Effector memory CD4-positive, alpha-beta T cell (primary cell): ENCODE data around the gene SPACA9.

Experiments used
- DNase-seq, 3 donors: peaks; one replicate each; pipeline ENCODE4 v3.0.0-alpha.2; 2020
- H3K27ac ChIP-seq: 2 replicates; pipeline ENCODE4 v1.7.0; 2013; ENCODE audit warnings: mild to moderate bottlenecking, low read length, moderate library complexity; ENCODE audit not compliant: insufficient read depth, poor library complexity, severe bottlenecking
- H3K27me3 ChIP-seq: replicated peaks from 2 replicates; pipeline ENCODE4 v1.7.0; 2013; ENCODE audit warnings: mild to moderate bottlenecking, low read length; ENCODE audit not compliant: insufficient read depth, control insufficient read depth, poor library complexity, severe bottlenecking
- H3K36me3 ChIP-seq: 2 replicates; pipeline ENCODE4 v1.7.0; 2013; ENCODE audit warnings: mild to moderate bottlenecking, low read length, moderate library complexity; ENCODE audit not compliant: control insufficient read depth, insufficient read depth
- H3K4me1 ChIP-seq: 2 replicates; pipeline ENCODE4 v1.7.0; 2013; ENCODE audit warnings: low read length, mild to moderate bottlenecking; ENCODE audit not compliant: control insufficient read depth, insufficient read depth, poor library complexity, severe bottlenecking
- H3K4me3 ChIP-seq: 2 replicates; pipeline ENCODE4 v1.7.0; 2013; ENCODE audit warnings: low read length, low read depth, mild to moderate bottlenecking; ENCODE audit not compliant: insufficient read depth, poor library complexity, severe bottlenecking
- H3K9me3 ChIP-seq: 2 replicates; pipeline ENCODE4 v1.7.0; 2013; ENCODE audit warnings: mild to moderate bottlenecking, low read length, moderate library complexity; ENCODE audit not compliant: control insufficient read depth
- total RNA-seq, 3 donors: gene quantifications; one replicate each; lab custom pipeline; 2026; lab: John Stamatoyannopoulos, UW

Gene SPACA9
- total RNA-seq = 1.2 to 2.1 (median 1.7) reads per million in 3 donors

DNA sequence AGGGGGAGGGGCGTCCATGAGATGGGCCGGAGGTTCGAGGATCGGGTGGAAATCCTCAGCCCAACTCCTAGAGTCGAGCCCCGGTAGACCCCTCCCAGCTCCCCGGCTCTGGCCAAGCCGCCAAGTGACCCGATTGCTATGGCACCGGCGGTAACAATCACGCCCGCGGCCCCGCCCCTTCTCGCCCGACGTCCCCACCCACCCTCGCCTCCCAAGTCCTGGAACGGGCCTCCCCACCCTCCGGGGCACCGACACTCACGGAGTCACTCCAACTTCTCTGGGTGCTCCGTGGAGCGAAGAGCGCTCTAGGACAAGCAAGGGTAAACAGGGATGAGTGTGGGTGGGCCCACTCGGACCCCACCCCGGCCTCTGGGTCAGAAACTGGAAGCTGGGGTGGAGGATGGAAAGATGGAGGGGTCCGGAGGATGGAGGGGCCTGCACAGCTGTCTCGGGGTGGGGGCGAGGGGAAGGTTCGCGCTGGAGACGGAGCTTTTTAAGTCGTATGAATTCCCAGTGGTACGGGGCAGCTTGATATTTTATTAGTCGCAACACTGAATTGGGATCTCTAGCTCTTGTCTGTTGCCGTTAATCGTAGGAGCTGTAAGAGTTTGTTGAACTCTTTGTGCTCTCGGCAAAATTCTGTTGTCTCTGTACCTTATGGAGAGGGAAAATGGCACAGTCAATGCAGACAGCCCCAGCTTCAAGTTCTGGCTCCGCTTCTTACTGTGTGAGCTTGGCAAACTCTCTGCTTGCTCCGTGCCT lies at the start of gene SPACA9:
TSS of gene SPACA9 (plus strand) at position 204 of the 762 bp plus-strand sequence. CDS start 5,050 bp downstream, outside the sequence.
- peak within 1 kb of the TSS; percentile 68 for H3K27ac ChIP-seq
- peaks cover 13% of the 10 kb centered on the region for H3K4me1 ChIP-seq
- peak within 1 kb of the TSS; percentile 97 for H3K4me3 ChIP-seq
- H3K27me3 ChIP-seq = no peaks in the 10 kb centered on the region
- no peaks in the 10 kb centered on the region for H3K9me3 ChIP-seq
- peak in 2 of 3 donors; percentile 3 to 21 for DNase-seq
- no peaks in the 10 kb centered on the region for H3K36me3 ChIP-seq

DNA sequence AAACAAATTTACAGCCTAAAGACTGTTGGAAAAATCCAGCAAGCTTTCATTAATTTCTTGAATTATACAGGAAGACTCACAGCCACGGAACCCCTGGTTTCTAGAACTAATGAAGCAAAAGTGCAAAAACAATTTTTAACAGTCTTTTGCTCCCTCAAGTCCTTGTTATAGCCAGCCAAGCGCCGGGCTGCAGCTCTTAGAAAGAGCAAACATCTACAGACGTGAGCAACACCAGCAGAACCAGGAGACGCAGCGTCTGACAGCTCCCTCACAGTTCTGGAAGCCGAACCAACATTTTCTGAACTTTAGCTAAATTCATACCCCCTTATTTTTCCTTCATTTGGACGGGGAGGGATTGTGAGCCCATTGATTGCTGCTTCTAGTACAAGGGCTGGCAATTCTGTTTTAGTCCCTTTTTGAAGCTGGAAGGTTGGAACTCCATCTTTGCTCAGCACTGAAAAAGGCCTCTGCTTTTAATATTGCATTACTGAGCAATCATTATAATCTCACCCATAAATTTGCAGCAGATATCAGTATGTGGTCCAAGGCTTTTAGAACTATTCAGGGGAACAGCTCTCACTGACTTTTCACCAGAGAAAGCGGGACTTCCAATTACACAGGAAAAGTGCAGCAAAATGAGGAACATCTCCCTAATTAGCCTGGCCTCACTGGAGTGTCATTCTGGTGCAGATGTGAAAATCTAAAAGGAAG lies 46.4 kb upstream of the SPACA9 start:
- Histone ChIP-seq H3K4me3 (no peak overlapping the region), H3K9me3 (no peaks in the 10 kb centered on the region), H3K27ac (no peak overlapping the region), H3K4me1 (no peaks in the 10 kb centered on the region), H3K27me3 (no peaks in the 10 kb centered on the region), H3K36me3 (no peaks in the 10 kb centered on the region)
- DNase-seq = no peak

DNA sequence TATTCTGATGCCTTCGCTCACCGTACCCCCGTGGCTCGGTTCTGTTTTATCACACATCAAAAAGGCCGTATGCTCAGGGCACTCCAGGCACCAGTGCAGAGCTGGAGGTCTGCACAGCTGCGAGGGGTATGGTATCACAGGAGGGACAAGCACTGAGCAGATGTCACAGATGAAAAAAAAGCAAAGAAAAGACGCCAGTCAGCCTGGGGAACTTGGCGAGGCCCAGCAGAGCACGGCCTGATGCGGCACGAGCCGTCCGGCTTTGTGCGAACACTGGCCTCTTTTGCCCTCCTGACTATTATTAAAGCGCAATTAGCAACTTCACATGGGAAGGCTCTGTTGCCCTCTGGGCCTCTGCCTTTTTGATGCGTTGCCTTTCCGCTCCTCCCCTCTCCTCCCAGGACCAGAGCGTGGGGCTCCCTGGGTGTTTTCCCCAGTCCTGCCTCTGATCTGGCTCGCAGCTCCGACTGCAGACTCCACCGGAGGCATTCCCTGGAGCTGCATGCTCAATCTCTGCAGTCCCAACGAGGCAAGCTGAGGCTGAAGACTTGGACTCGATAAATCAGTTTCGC lies 45.1 kb upstream of the SPACA9 start:
- Histone ChIP-seq H3K4me1 (no peaks in the 10 kb centered on the region), H3K27ac (no peak overlapping the region), H3K27me3 (no peaks in the 10 kb centered on the region)

DNA sequence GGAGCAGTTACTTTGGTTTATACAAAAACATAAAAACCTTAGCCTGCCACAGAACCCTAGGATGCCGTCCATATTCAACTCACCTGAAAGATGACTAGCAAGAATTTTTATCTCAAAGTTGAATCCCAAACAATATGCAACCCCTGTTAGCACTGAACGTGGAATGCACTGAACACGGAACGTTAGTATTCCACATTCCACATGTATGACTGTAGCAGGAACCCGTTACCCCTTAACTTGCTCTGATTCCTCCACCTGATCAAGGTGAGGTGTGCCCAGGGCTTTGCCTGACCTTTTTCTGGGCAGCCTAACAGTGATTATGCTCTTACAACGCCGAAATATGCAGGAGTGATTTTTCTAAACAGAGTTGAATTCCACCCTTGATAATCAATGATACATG lies 44.4 kb upstream of the SPACA9 start:
- Histone ChIP-seq H3K4me1 (no peaks in the 10 kb centered on the region), H3K27me3 (no peaks in the 10 kb centered on the region), H3K9me3 (no peaks in the 10 kb centered on the region), H3K36me3 (no peaks in the 10 kb centered on the region), H3K4me3 (no peak overlapping the region), H3K27ac (no peak overlapping the region)
- DNase-seq = no peak

More for the DNA sequence above, 45.1 kb upstream of the SPACA9 start:
- no peaks in the 10 kb centered on the region for H3K9me3 ChIP-seq
- DNase-seq = no peak
- no peaks in the 10 kb centered on the region for H3K36me3 ChIP-seq
- no peak overlapping the region for H3K4me3 ChIP-seq

DNA sequence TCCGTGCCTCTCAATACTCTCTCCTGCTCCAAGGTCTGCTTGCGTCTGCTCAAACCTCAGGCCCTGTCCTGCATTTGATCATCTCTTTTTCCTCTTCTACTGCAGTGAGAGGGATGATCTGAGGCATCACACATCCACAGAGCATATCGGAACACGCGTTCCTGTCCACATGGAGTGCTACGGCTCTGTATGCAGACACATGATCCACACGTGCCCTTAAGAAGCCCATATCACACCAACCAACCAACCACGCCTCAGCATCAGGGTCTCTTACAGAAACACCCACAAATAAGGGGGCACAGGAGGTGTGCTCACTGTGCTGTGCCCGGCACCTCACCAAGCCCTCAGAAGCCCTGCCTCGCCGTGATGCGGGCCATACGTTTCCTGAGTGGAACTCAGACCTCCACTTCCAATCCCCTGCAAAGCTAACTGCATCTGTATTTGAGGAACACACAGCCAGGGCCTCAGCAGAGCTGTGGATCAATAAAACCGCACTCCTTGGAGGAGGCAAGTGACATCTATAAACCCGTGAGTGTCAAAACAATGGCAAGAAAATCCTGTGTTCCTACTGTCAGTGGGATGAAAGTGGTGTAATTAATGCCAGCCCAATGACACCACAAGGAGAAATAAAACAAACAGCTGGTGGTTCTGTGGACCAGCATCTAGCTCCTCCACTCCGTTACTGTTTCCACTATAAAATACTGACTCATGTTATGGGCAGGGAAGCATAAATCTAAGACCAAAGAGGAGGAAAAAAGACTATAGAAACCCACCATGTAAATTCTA lies 41.0 kb upstream of the SPACA9 start:
- Histone ChIP-seq H3K4me1 (no peaks in the 10 kb centered on the region), H3K36me3 (no peaks in the 10 kb centered on the region), H3K27me3 (no peaks in the 10 kb centered on the region), H3K27ac (no peak overlapping the region), H3K9me3 (no peaks in the 10 kb centered on the region), H3K4me3 (no peak overlapping the region)
- no peak for DNase-seq

DNA sequence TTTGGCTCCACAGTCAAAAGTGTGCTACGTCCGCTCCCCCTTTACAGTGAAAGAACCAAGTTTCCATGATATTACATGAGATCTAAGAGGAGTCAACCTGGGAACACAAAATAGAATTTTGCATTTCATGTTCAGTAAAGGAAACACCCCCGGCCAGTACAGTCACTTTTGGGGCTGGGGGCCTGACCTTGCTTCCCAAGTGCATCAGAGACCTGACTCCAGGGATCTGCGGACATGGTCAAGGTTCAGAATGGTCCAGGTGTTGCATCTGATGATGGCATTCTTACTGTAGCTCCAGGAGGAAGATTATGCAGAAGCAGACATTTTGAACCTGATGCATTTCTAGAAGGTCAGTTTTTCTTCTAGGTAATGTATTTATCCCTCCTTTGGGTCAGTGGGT lies 40.4 kb upstream of the SPACA9 start:
- DNase-seq = no peak
- Histone ChIP-seq H3K9me3 (no peaks in the 10 kb centered on the region), H3K36me3 (no peaks in the 10 kb centered on the region), H3K27me3 (no peaks in the 10 kb centered on the region), H3K4me3 (no peak overlapping the region), H3K4me1 (no peaks in the 10 kb centered on the region), H3K27ac (no peak overlapping the region)

DNA sequence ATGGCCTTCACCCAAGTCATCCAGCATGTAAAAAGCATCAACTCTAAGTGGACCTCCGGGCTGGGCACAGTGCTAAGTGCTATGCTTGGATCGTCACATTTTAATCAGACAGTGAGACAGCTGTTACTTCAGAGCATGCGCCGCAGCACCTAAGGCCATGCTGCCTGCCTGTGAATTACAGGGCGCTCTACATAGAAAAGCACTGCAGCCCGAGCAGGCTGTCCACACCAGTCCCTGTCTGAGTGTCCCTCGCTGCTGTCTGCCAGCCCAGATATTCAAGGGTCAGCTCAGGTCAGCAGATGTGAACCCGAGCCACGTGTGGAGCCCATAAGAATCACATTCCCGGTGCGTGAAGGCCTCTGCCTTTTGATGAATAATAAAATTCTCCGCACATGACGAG lies 37.7 kb upstream of the SPACA9 start:
- Histone ChIP-seq H3K27me3 (no peaks in the 10 kb centered on the region), H3K9me3 (no peaks in the 10 kb centered on the region), H3K4me3 (no peak overlapping the region), H3K36me3 (no peaks in the 10 kb centered on the region), H3K4me1 (no peaks in the 10 kb centered on the region), H3K27ac (no peak overlapping the region)
- no peak for DNase-seq

DNA sequence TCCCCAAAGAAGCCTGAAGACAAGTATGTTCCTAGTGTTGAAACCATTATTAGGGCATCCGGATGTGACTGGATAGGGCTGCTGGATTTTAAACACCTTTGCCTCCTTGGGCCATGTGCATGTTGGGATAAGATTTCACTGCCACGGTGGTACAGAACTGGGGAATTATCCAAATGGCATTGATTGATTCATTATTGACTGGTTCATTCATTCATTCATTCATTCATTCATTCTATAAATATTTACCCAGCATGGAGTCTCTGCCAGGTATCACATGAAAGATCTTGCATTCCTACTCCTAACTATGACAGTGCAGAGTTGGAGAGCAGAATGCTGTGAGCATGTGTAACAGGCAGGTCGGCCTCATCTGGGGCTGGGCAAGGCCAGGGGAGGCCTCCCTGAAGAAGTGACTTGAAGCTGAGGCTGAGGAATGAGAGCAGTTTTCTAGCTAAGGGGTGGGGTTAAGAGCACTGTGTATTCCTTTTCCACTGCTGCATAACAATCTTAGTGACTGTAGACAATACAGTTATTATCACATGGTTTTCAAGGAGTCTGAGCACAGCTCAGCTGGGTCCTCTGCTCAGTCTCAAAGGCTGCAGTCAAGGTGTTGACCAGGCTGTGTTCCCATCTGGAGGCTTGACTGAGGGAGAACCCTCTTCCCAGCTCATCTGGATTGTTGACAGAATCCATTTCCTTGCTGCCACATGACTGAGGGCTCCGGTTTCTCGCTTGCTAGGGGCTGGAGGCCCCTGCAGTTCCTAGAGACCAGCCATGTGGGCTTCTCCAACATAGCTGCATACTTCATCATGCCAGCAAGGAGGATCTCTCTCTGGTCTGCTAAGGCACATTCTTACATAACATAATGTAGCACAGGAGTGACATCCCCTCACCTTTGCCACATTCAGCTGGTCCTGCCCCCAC lies 36.3 kb upstream of the SPACA9 start:
- no peaks in the 10 kb centered on the region for H3K9me3 ChIP-seq
- no peak overlapping the region for H3K4me3 ChIP-seq
- H3K4me1 ChIP-seq = no peaks in the 10 kb centered on the region
- DNase-seq = no peak
- no peak overlapping the region for H3K27ac ChIP-seq
- no peaks in the 10 kb centered on the region for H3K27me3 ChIP-seq
- no peaks in the 10 kb centered on the region for H3K36me3 ChIP-seq
